Activated CD8-positive, alpha-beta memory T cell treated with anti-CD3 and anti-CD28 coated beads for 48 hours (primary cell): ENCODE data around the gene SOWAHA.

Experiments used
- DNase-seq, 3 experiments: peaks; one replicate each; pipeline ENCODE4 v3.0.0-alpha.2; 2020; ENCODE audit warnings: low read depth in 2 of 3, low spot score in 2 of 3

SOWAHA gene

GRCh38 chr5:132825033-132825833 lies 12.1 kb downstream of the SOWAHA start:
- no peak for DNase-seq

GRCh38 chr5:132825834-132826391 lies 12.8 kb downstream of the SOWAHA start:
- DNase-seq: no peak

GRCh38 chr5:132826424-132827082 lies 13.5 kb downstream of the SOWAHA start:
- no peak for DNase-seq

GRCh38 chr5:132827943-132828673 lies 15.0 kb downstream of the SOWAHA start:
- no peak for DNase-seq

GRCh38 chr5:132828846-132829494 lies 15.9 kb downstream of the SOWAHA start:
- no peak for DNase-seq

- peak in 1 of 3 experiments; percentile 52 for DNase-seq
Observed at GRCh38 chr5:132829742-132830435, 16.8 kb downstream of the SOWAHA start.

- no peak for DNase-seq
Observed at GRCh38 chr5:132830436-132831094, 17.5 kb downstream of the SOWAHA start, which contains the start of gene SHROOM1. SHROOM1 (minus strand) TSS chr5:132830647; CDS start chr5:132826140, 4,507 bp downstream.

GRCh38 chr5:132831095-132831860 lies 18.2 kb downstream of the SOWAHA start:
- DNase-seq: no peak

GRCh38 chr5:132832612-132833011 lies 19.5 kb downstream of the SOWAHA start:
- DNase-seq: no peak

- DNase-seq: no peak
Observed at GRCh38 chr5:132834057-132834456, 21.0 kb downstream of the SOWAHA start.

- DNase-seq: no peak
Observed at GRCh38 chr5:132836852-132837251, 23.8 kb downstream of the SOWAHA start.

- DNase-seq: no peak
Observed at GRCh38 chr5:132837868-132838267, 24.8 kb downstream of the SOWAHA start.

- no peak for DNase-seq
Observed at GRCh38 chr5:132838516-132839282, 25.6 kb downstream of the SOWAHA start.

- DNase-seq: no peak
Observed at GRCh38 chr5:132839426-132840301, 26.6 kb downstream of the SOWAHA start.

- no peak for DNase-seq
Observed at GRCh38 chr5:132840313-132840712, 27.2 kb downstream of the SOWAHA start.

- no peak for DNase-seq
Observed at GRCh38 chr5:132840896-132841295, 27.8 kb downstream of the SOWAHA start.

GRCh38 chr5:132841305-132841704 lies 28.2 kb downstream of the SOWAHA start:
- DNase-seq: no peak
